SK-N-MC (cell line): ENCODE data around the gene FN1.

Experiments used
- DNase-seq: peaks from one replicate; pipeline ENCODE4 v3.0.0-alpha.2; 2011; ENCODE audit warnings: low read depth, low spot score
- H3K27ac ChIP-seq: fragments of 200-600 bp; sonication (generic); 2 replicates; pipeline ENCODE4 v1.5.1; 2016; ENCODE audit warnings: mixed run types
- H3K36me3 ChIP-seq: fragments of 200-600 bp; sonication (generic); 2 replicates; pipeline ENCODE4 v1.6.1; 2017; ENCODE audit warnings: antibody characterized with exemption, low read length, mixed read lengths; ENCODE audit not compliant: insufficient read depth
- H3K4me3 ChIP-seq: fragments of 200-600 bp; sonication (generic); 2 replicates; pipeline ENCODE4 v1.5.1; 2016
- H3K9ac ChIP-seq: fragments of 200-600 bp; sonication (generic); 2 replicates; pipeline ENCODE4 v1.8.0; 2017; ENCODE audit warnings: mixed run types, mixed read lengths; ENCODE audit not compliant: insufficient read length
- H3K9me3 ChIP-seq: fragments of 200-600 bp; sonication (generic); 2 replicates; pipeline ENCODE4 v1.6.1; 2017; ENCODE audit warnings: low read depth, mild to moderate bottlenecking, antibody characterized with exemption, low read length, moderate library complexity, mixed read lengths
- EZH2 ChIP-seq: fragments of 200-600 bp; sonication (generic); IDR thresholded peaks from one replicate; pipeline ENCODE4 v1.6.1; 2017; ENCODE audit warnings: antibody characterized with exemption
- FOXP2 ChIP-seq: optimal IDR thresholded peaks from 2 replicates; pipeline ENCODE3; 2011; ENCODE audit warnings: mild to moderate bottlenecking, moderate library complexity; ENCODE audit not compliant: insufficient read depth; ENCODE audit errors: extremely low read length, control extremely low read depth
- POLR2AphosphoS5 ChIP-seq: IDR thresholded peaks from 2 replicates; pipeline ENCODE4 v1.6.1; 2012; ENCODE audit warnings: mild to moderate bottlenecking, low read depth, low read length, borderline replicate concordance

Gene FN1

GRCh38 chr2:215379039-215379438 lies 56.8 kb downstream of the FN1 start:
- no peak overlapping the region for H3K9ac ChIP-seq
- H3K4me3 ChIP-seq: no peak overlapping the region
- H3K36me3 ChIP-seq: peaks cover 80% of the 10 kb centered on the region
- no peak overlapping the region for H3K27ac ChIP-seq
- DNase-seq: no peak
- TF ChIP-seq EZH2 (no peak), FOXP2 (no peak), POLR2AphosphoS5 (no peak)
- H3K9me3 ChIP-seq: no peaks in the 10 kb centered on the region

DNA sequence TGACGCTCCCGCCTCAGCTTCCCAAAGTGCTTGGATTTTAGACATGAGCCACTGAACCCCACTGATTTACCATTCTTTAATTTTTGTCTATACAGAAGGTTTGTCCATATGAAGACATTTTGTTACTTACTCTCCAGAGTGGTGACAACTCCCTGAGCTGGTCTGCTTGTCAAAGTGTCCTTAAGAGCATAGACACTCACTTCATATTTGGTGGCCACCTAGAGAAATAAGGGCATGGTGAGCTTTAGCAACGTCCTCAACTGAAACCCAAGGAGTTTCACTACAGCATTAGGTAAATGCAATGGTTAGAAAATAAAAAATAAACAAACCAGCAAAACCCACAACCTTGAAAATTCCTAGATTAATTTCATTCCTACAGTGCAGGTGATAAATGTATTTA lies 57.8 kb downstream of the FN1 start:
- Histone ChIP-seq H3K9ac (no peak overlapping the region), H3K36me3 (peaks cover 80% of the 10 kb centered on the region), H3K27ac (no peak overlapping the region), H3K9me3 (no peaks in the 10 kb centered on the region), H3K4me3 (no peak overlapping the region)
- DNase-seq: no peak
- TF ChIP-seq FOXP2 (no peak), POLR2AphosphoS5 (no peak), EZH2 (no peak)

GRCh38 chr2:215377283-215377682 lies 58.6 kb downstream of the FN1 start:
- Histone ChIP-seq H3K27ac (no peak overlapping the region), H3K9ac (no peak overlapping the region), H3K36me3 (peaks cover 83% of the 10 kb centered on the region), H3K4me3 (no peak overlapping the region), H3K9me3 (no peaks in the 10 kb centered on the region)
- TF ChIP-seq FOXP2 (no peak), POLR2AphosphoS5 (no peak), EZH2 (no peak)
- DNase-seq: no peak

DNA sequence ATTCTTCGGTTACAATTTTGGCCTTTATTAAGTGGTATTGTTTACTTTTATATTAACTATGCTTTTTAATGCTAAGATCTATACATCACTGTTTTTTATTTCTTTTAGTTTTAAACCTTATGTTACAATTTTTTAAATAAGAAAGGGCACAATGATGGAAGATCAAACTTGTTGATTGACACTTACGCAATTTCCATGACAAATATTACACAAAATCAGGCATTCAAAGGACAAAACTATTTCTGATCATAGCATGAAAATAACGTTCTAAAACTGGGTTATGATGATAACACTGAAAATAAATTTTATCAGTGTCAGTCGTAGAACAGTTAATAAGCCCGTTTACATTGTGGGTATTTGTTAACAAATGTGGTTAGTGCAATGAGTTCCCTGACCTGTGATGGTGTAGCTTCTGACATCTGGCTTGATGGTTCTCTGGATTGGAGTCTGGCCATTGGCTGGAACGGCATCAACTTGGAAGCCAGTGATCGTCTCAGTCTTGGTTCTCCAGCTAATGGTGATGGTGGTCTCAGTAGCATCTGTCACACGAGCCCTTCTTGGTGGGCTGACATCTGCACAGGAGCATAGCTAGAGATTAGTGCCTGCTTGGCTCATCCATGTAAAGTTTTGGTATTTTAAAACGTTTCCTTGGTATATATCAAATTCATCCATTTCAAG lies 59.6 kb downstream of the FN1 start:
- Histone ChIP-seq H3K9me3 (no peaks in the 10 kb centered on the region), H3K36me3 (peaks cover 86% of the 10 kb centered on the region), H3K4me3 (no peak overlapping the region), H3K9ac (no peak overlapping the region), H3K27ac (no peak overlapping the region)
- no peak for DNase-seq
- TF ChIP-seq EZH2: no peak
- no peak for TF ChIP-seq POLR2AphosphoS5
- no peak for TF ChIP-seq FOXP2

DNA sequence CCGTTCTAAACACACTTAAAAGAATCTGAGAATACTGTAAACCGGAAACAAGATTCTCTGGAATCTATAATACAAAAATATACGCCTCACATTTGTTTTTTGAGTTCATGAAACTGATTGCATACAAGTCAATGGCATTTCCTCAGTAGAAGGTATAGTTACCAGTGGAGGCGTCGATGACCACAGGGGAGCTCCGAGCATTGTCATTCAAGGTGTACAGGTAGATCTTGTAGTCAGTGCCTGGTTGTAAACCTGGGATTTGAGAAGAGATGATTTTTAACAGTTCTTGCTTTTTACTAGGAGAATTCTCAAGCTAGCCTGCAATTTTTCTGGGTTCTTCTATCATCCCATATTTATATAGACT lies 60.4 kb downstream of the FN1 start:
- H3K4me3 ChIP-seq: no peak overlapping the region
- H3K27ac ChIP-seq: no peak overlapping the region
- H3K9ac ChIP-seq: no peak overlapping the region
- no peaks in the 10 kb centered on the region for H3K9me3 ChIP-seq
- no peak for DNase-seq
- no peak for TF ChIP-seq FOXP2
- TF ChIP-seq EZH2: no peak
- no peak for TF ChIP-seq POLR2AphosphoS5
- peaks cover 83% of the 10 kb centered on the region for H3K36me3 ChIP-seq

DNA sequence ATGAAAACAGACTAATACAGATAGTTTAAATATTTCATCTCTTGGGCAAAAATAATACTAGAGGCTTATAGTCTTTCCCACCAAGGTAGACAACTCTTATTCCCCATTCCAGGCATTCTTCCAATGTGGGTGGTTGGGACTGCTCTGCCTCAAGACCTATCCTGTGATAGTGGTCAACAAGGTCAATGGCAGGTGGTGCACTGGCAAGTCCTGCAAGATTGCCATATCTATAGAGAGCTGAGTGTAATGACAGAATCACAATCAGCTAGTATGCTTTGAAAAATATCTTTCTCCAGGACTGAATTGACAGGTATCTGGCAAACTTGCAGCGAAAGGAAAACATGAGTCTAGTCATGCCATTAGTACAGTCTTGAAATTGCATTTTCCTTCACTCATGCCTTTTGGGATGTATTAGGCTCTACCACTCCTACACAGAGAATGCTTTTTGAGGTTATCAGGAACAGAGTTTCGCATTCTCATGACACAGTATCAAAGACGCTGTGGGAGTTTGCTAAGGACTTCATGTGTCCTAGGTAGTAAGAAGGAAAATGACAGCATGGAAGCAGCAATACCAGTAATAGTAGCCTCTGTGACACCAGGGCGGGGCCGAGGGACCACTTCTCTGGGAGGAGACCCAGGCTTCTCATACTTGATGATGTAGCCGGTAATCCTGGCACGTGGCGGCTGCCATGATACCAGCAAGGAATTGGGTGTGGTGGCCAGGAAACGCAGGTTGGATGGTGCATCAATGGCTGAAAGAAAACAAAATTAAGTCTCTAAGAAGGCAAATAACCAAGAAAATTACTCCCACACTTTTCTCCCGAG lies 61.0 kb downstream of the FN1 start:
- Histone ChIP-seq H3K4me3 (no peak overlapping the region), H3K9me3 (no peaks in the 10 kb centered on the region), H3K36me3 (peaks cover 84% of the 10 kb centered on the region), H3K27ac (no peak overlapping the region), H3K9ac (no peak overlapping the region)
- TF ChIP-seq EZH2 (no peak), POLR2AphosphoS5 (no peak), FOXP2 (no peak)
- DNase-seq: no peak

- Histone ChIP-seq H3K9me3 (no peaks in the 10 kb centered on the region), H3K36me3 (peaks cover 88% of the 10 kb centered on the region), H3K4me3 (no peak overlapping the region), H3K27ac (no peak overlapping the region), H3K9ac (no peak overlapping the region)
- DNase-seq: no peak
- TF ChIP-seq POLR2AphosphoS5: no peak
- no peak for TF ChIP-seq EZH2
- no peak for TF ChIP-seq FOXP2
Measured at GRCh38 chr2:215374002-215374401, 61.9 kb downstream of the FN1 start.

DNA sequence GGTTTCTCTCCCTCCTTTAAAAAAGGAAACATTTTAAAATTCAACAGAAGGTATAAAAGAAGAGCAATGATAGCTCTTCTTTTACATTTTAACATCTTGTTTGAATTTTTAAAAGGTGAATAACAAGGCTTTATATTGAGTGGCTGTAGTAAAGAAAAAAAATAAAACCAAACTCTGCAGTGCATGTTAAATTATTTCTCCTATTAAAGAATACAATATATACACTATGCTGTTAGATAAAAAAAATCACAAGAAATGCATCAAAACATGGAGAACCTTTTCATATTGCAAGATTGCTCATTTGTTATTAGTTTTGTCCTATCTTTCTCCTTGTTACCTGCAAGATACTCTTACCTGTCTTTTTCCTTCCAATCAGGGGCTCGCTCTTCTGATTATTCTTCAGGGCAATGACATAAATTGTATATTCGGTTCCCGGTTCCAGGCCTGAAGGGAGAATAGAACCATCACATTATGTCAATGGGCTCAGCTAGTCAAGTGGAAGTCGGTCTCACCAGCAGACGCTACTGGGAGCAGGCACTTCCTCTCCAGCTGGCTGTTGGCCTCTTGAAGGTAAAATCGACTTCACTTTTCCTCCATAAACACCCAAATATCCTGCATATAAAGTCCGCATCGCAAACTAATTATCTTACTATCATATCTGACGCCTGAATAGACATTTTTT lies 62.8 kb downstream of the FN1 start:
- H3K36me3 ChIP-seq: peaks cover 88% of the 10 kb centered on the region
- H3K27ac ChIP-seq: peak overlapping the region; percentile 17; the same call in 1 of the 2 replicates
- H3K9me3 ChIP-seq: no peaks in the 10 kb centered on the region
- no peak for DNase-seq
- TF ChIP-seq EZH2 (no peak), FOXP2 (no peak), POLR2AphosphoS5 (no peak)
- no peak overlapping the region for H3K4me3 ChIP-seq
- no peak overlapping the region for H3K9ac ChIP-seq
